CD14-positive monocyte (primary cell): ENCODE results near the gene CLEC1B. TPM values are rescaled to one million over a fixed set of nuclear protein-coding genes. Genes with fewer than 3 reads are reported as not detected.

Source experiments
- DNase-seq, 3 donors: peaks; one replicate each; pipeline ENCODE4 v3.0.0-alpha.2; 2011 to 2022
- H2AFZ ChIP-seq: 2 replicates; pipeline ENCODE4 v1.6.0; 2012; ENCODE audit warnings: mild to moderate bottlenecking, low read depth, low read length, inconsistent platforms; ENCODE audit not compliant: insufficient read depth, poor library complexity, severe bottlenecking
- H3K27ac ChIP-seq, 2 donors: 1 replicate in 1 of 2; 2 replicates in 1 of 2; pipeline ENCODE4 v1.5.1; 2012 to 2013; ENCODE audit warnings: low read length in 2 of 2, control low read depth in 1 of 2, inconsistent platforms in 1 of 2, low read depth in 1 of 2, mild to moderate bottlenecking in 1 of 2
- H3K27me3 ChIP-seq, 2 donors: one replicate each; pipeline versions ENCODE4 v1.6.0 to v1.6.1; 2011 to 2013; ENCODE audit warnings: low read length in 2 of 2; ENCODE audit not compliant: control insufficient read depth in 2 of 2, insufficient read depth in 2 of 2
- H3K36me3 ChIP-seq, 2 donors: replicated peaks in 1 of 2; 1 replicate in 1 of 2; 2 replicates in 1 of 2; pipeline versions ENCODE4 v1.5.1 to v1.6.1; 2012 to 2013; ENCODE audit warnings: low read length in 2 of 2, control low read depth in 1 of 2, inconsistent platforms in 1 of 2, mild to moderate bottlenecking in 1 of 2; ENCODE audit not compliant: insufficient read depth in 2 of 2, control insufficient read depth in 1 of 2
- H3K4me1 ChIP-seq, 2 donors: 1 replicate in 1 of 2; 2 replicates in 1 of 2; pipeline versions ENCODE4 v1.5.1 to v1.6.1; 2012 to 2013; ENCODE audit warnings: low read length in 2 of 2, control low read depth in 1 of 2, inconsistent platforms in 1 of 2, mild to moderate bottlenecking in 1 of 2, moderate library complexity in 1 of 2; ENCODE audit not compliant: insufficient read depth in 2 of 2, control insufficient read depth in 1 of 2
- H3K4me2 ChIP-seq: replicated peaks from 2 replicates; pipeline ENCODE3; 2012; ENCODE audit warnings: low read length, moderate library complexity, mild to moderate bottlenecking; ENCODE audit not compliant: poor library complexity, severe bottlenecking; ENCODE audit errors: extremely low read depth
- H3K4me3 ChIP-seq, 3 experiments: fragments of 200-600 bp in 1 of 3; sonication (generic) in 1 of 3; replicated peaks in 1 of 3; 1 replicate in 2 of 3; 2 replicates in 1 of 3; pipeline ENCODE4 v1.5.1; 2011 to 2013; ENCODE audit warnings: low read length in 3 of 3, mild to moderate bottlenecking in 3 of 3, control low read depth in 2 of 3, low read depth in 2 of 3, inconsistent platforms in 1 of 3, moderate library complexity in 1 of 3
- H3K79me2 ChIP-seq: 2 replicates; pipeline ENCODE4 v1.6.0; 2012; ENCODE audit warnings: mild to moderate bottlenecking, control low read depth, inconsistent platforms, low read length, moderate library complexity; ENCODE audit not compliant: insufficient read depth
- H3K9ac ChIP-seq: 2 replicates; pipeline ENCODE4 v1.6.0; 2017; ENCODE audit warnings: low read length, mild to moderate bottlenecking; ENCODE audit not compliant: insufficient read depth, poor library complexity, severe bottlenecking
- H3K9me3 ChIP-seq, 2 donors: replicated peaks in 1 of 2; 1 replicate in 1 of 2; 2 replicates in 1 of 2; pipeline versions ENCODE4 v1.5.1 to v1.6.1; 2012 to 2013; ENCODE audit warnings: low read length in 2 of 2, control low read depth in 1 of 2; ENCODE audit not compliant: control insufficient read depth in 1 of 2, insufficient read depth in 1 of 2
- H4K20me1 ChIP-seq: 2 replicates; pipeline ENCODE4 v1.6.0; 2012; ENCODE audit warnings: mild to moderate bottlenecking, low read length, control low read depth, moderate library complexity; ENCODE audit not compliant: insufficient read depth
- H3K27ac Mint-ChIP-seq, 7 donors: one replicate each; pipeline ENCODE4 v1.8.0; 2020; ENCODE audit warnings: mild to moderate bottlenecking in 7 of 7, mixed read lengths in 7 of 7, moderate library complexity in 6 of 7, inconsistent platforms in 2 of 7
- H3K27me3 Mint-ChIP-seq, 3 donors: one replicate each; pipeline ENCODE4 v1.8.0; 2021 to 2022; ENCODE audit warnings: low read depth in 3 of 3, mild to moderate bottlenecking in 3 of 3, mixed read lengths in 3 of 3, moderate library complexity in 3 of 3, inconsistent platforms in 1 of 3
- H3K36me3 Mint-ChIP-seq, 2 donors: one replicate each; pipeline ENCODE4 v1.8.0; 2020; ENCODE audit warnings: mixed read lengths in 2 of 2, inconsistent platforms in 1 of 2, mild to moderate bottlenecking in 1 of 2
- H3K4me1 Mint-ChIP-seq: one replicate; pipeline ENCODE4 v1.8.0; 2020; ENCODE audit warnings: mild to moderate bottlenecking, mixed read lengths
- H3K4me3 Mint-ChIP-seq, 2 donors: one replicate each; pipeline ENCODE4 v1.8.0; 2020; ENCODE audit warnings: mild to moderate bottlenecking in 2 of 2, mixed read lengths in 2 of 2, moderate library complexity in 1 of 2
- H3K9me3 Mint-ChIP-seq, 7 donors: one replicate each; pipeline ENCODE4 v1.8.0; 2020 to 2022; ENCODE audit warnings: mixed read lengths in 7 of 7, mild to moderate bottlenecking in 6 of 7, moderate library complexity in 6 of 7, inconsistent platforms in 2 of 7
- CTCF ChIP-seq: fragments of 200-600 bp; IDR thresholded peaks from one replicate; pipeline ENCODE4 v1.8.0; 2022; ENCODE audit warnings: antibody characterized with exemption, mild to moderate bottlenecking
- WGBS: methylation state at CpG from one replicate; pipeline ENCODE4 v1.1.5; 2013; ENCODE audit warnings: missing lambda C conversion rate; ENCODE audit not compliant: insufficient coverage; 5-methylcytosine and 5-hydroxymethylcytosine counted together
- intact Hi-C, 2 donors: fragments of 100-400 bp; cut with micrococcal nuclease; formaldehyde crosslinking; loops; one replicate each; pipeline versions ENCODE4 v1.15.0 to v1.15.1; 2023
- polyA plus RNA-seq, 3 donors: library from polyadenylated mRNA; depleted of rRNA in 1 of 3; unstranded in 2 of 3; stranded (reverse) in 1 of 3; fragments of 300-500 nt in 2 of 3; fragments of >200 nt in 1 of 3; fragmentation: Illumina TruSeq in 2 of 3; gene quantifications; 1 replicate in 2 of 3; 2 replicates in 1 of 3; pipeline ENCODE4 v1.2.3, GENCODE V29; 2012 to 2021

Gene CLEC1B
- polyA plus RNA-seq, 3 donors = 3.5 to 3.9 TPM; not detected in 1

GRCh38 chr12:9973949-9974348 is 25.0 kb downstream of the CLEC1B start:
- intact Hi-C loops = loop anchor here in 1 of 2 donors (10.0 kb wide), 1 partner anchor 51 kb away; no protein-coding TSS in a partner anchor
- H3K4me2 ChIP-seq = peak overlapping the region; percentile 72
- peaks cover 0 to 9% of the 10 kb centered on the region in 2 donors for H3K9me3 ChIP-seq
- H3K9me3 Mint-ChIP-seq = peaks cover 0 to 16% (median 7%) of the 10 kb centered on the region in 7 donors
- peaks cover 58 to 73% of the 10 kb centered on the region in 2 donors for H3K36me3 Mint-ChIP-seq
- H4K20me1 ChIP-seq = peaks cover 68% of the 10 kb centered on the region
- peaks cover 55 to 78% of the 10 kb centered on the region in 2 donors for H3K4me1 ChIP-seq
- 0% methylated on average over 1 of the region's 1 CpG for WGBS
- no peaks in the 10 kb centered on the region for H3K27me3 Mint-ChIP-seq
- H3K27ac ChIP-seq = peak overlapping the region in 1 of 2 donors; percentile 84
- peaks cover 100% of the 10 kb centered on the region for H3K79me2 ChIP-seq
- peak overlapping the region; percentile 72 for H3K9ac ChIP-seq
- H3K4me3 ChIP-seq = peak overlapping the region; percentile 86 to 100 (median 98)
- H3K4me3 Mint-ChIP-seq = peak overlapping the region; percentile 80 to 100
- H3K27me3 ChIP-seq = no peaks in the 10 kb centered on the region
- no peak overlapping the region for H2AFZ ChIP-seq
- H3K27ac Mint-ChIP-seq = peak overlapping the region; percentile 79 to 95 (median 93)
- H3K4me1 Mint-ChIP-seq = peaks cover 71% of the 10 kb centered on the region
- H3K36me3 ChIP-seq = peaks cover 3 to 44% of the 10 kb centered on the region in 2 donors
- TF ChIP-seq CTCF = no peak
- peak in 1 of 3 donors; percentile 49 for DNase-seq

GRCh38 chr12:9971181-9971580 is 27.7 kb downstream of the CLEC1B start, which contains the start of gene CLEC12A:
Gene CLEC12A (plus strand): TSS chr12:9971409. CDS start chr12:9971597, 188 bp downstream.
- Mint-ChIP-seq H3K36me3 (peaks cover 51 to 59% of the 10 kb centered on the region in 2 donors), H3K9me3 (peaks cover 0 to 14% (median 5%) of the 10 kb centered on the region in 7 donors), H3K4me1 (peaks cover 65% of the 10 kb centered on the region), H3K4me3 (peak within 1 kb of the TSS; percentile 80 to 100), H3K27ac (peak within 1 kb of the TSS; percentile 88 to 95 (median 93)), H3K27me3 (peaks cover 0 to 2% (median 0%) of the 10 kb centered on the region in 3 donors)
- Histone ChIP-seq H2AFZ (no peak within 1 kb of the TSS), H4K20me1 (peaks cover 41% of the 10 kb centered on the region), H3K27ac (peak within 1 kb of the TSS in 1 of 2 donors; percentile 84), H3K36me3 (peaks cover 0 to 28% of the 10 kb centered on the region in 2 donors), H3K4me3 (peak within 1 kb of the TSS; percentile 86 to 100 (median 98)), H3K9ac (peak within 1 kb of the TSS; percentile 72), H3K27me3 (no peaks in the 10 kb centered on the region), H3K4me1 (peaks cover 43 to 60% of the 10 kb centered on the region in 2 donors), H3K4me2 (peak within 1 kb of the TSS; percentile 72), H3K9me3 (peaks cover 0 to 8% of the 10 kb centered on the region in 2 donors), H3K79me2 (peaks cover 98% of the 10 kb centered on the region)
- intact Hi-C loops = loop anchor here in 1 of 2 donors (10.0 kb wide), 1 partner anchor 54 kb away; no protein-coding TSS in a partner anchor
- TF ChIP-seq CTCF = no peak
- DNase-seq = peak; percentile 55 to 73 (median 62)
- no CpG with 5 or more reads among the region's 1 CpG for WGBS
